IMR-90 (cell line): ENCODE results near the gene UBN1. TPM values are rescaled to one million over a fixed set of nuclear protein-coding genes. Genes with fewer than 3 reads are reported as not detected.

Experiments
- ATAC-seq: fragments of 200-7000 bp; cut with Tn5 transposase; 2 replicates; pipeline ENCODE4 v1.9.1; 2020; ENCODE audit warnings: low read depth, mild to moderate bottlenecking, moderate library complexity
- BruUV-seq: library from RNA; stranded (reverse); fragments of 400-500 nt; replicated peaks from 2 replicates; lab custom pipeline; 2021; lab: Mats Ljungman, UMichigan
- CTCF ChIA-PET: fragments of 300-600 bp; formaldehyde crosslinking; extraction: SDS; loops from one replicate; lab custom pipeline; 2021; ENCODE audit warnings: antibody characterized with exemption; lab: Yijun Ruan, JAX
- POLR2A ChIA-PET: fragments of 300-600 bp; sonication (Branson Sonifier 250); formaldehyde crosslinking; loops from one replicate; lab custom pipeline; 2022; ENCODE audit warnings: antibody characterized with exemption; ENCODE audit not compliant: unreplicated experiment; lab: Charles Lee
- DNase-seq: peaks from one replicate; pipeline ENCODE4 v3.0.0; 2013
- H2AFZ ChIP-seq: replicated peaks from 2 replicates; pipeline ENCODE3; 2013; ENCODE audit warnings: low read length, mild to moderate bottlenecking; ENCODE audit not compliant: poor library complexity
- H2AK5ac ChIP-seq: 2 replicates; pipeline ENCODE4 v1.6.1; 2013; ENCODE audit warnings: low read depth, low read length, inconsistent platforms
- H2AK9ac ChIP-seq: replicated peaks from 2 replicates; pipeline ENCODE3; 2013; ENCODE audit warnings: mild to moderate bottlenecking, low read depth, low read length, moderate library complexity; ENCODE audit not compliant: poor library complexity
- H2BK120ac ChIP-seq: 2 replicates; pipeline ENCODE4 v1.6.1; 2013; ENCODE audit warnings: low read depth, low read length, inconsistent platforms
- H2BK15ac ChIP-seq: 3 replicates; pipeline ENCODE4 v1.6.1; 2013; ENCODE audit warnings: low read depth, low read length, inconsistent platforms
- H2BK20ac ChIP-seq: 2 replicates; pipeline ENCODE4 v1.6.1; 2013; ENCODE audit warnings: low read depth, mild to moderate bottlenecking, inconsistent platforms, low read length, moderate library complexity
- H2BK5ac ChIP-seq: 2 replicates; pipeline ENCODE4 v1.6.1; 2013; ENCODE audit warnings: mild to moderate bottlenecking, low read depth, low read length, inconsistent platforms; ENCODE audit not compliant: poor library complexity, severe bottlenecking
- H3K14ac ChIP-seq: replicated peaks from 2 replicates; pipeline ENCODE4 v1.6.1; 2013; ENCODE audit warnings: low read depth, low read length, inconsistent platforms
- H3K18ac ChIP-seq: 2 replicates; pipeline ENCODE4 v1.6.1; 2013; ENCODE audit warnings: low read depth, low read length, control low read depth
- H3K23ac ChIP-seq: 2 replicates; pipeline ENCODE4 v1.6.1; 2013; ENCODE audit warnings: low read depth, low read length, inconsistent platforms
- H3K27ac ChIP-seq: 2 replicates; pipeline ENCODE4 v1.5.1; 2013; ENCODE audit warnings: mild to moderate bottlenecking, control low read depth, low read length; ENCODE audit not compliant: insufficient read depth
- H3K27me3 ChIP-seq: 2 replicates; pipeline ENCODE4 v1.6.1; 2013; ENCODE audit warnings: low read length; ENCODE audit not compliant: control insufficient read depth, insufficient read depth
- H3K36me3 ChIP-seq: 2 replicates; pipeline ENCODE4 v1.6.1; 2013; ENCODE audit warnings: low read length, mixed read lengths; ENCODE audit not compliant: control insufficient read depth, insufficient read depth
- H3K4ac ChIP-seq: 2 replicates; pipeline ENCODE4 v1.6.1; 2013; ENCODE audit warnings: low read depth, low read length, inconsistent platforms
- H3K4me1 ChIP-seq: 2 replicates; pipeline ENCODE4 v1.6.1; 2013; ENCODE audit warnings: low read length, mixed read lengths; ENCODE audit not compliant: control insufficient read depth, insufficient read depth
- H3K4me2 ChIP-seq: 2 replicates; pipeline ENCODE4 v1.6.1; 2013; ENCODE audit warnings: low read depth, mild to moderate bottlenecking, control low read depth, low read length, moderate library complexity
- H3K4me3 ChIP-seq: 2 replicates; pipeline ENCODE4 v1.5.1; 2013; ENCODE audit warnings: low read depth, mild to moderate bottlenecking, control low read depth, low read length, moderate library complexity; ENCODE audit not compliant: insufficient read depth
- H3K56ac ChIP-seq: 2 replicates; pipeline ENCODE4 v1.6.1; 2013; ENCODE audit warnings: low read length, inconsistent platforms; ENCODE audit not compliant: insufficient read depth; ENCODE audit errors: extremely low read depth
- H3K79me1 ChIP-seq, 2 experiments: 2 replicates each; pipeline ENCODE4 v1.6.1; 2013; ENCODE audit warnings: low read length in 2 of 2, inconsistent platforms in 1 of 2, low read depth in 1 of 2
- H3K9ac ChIP-seq: 2 replicates; pipeline ENCODE4 v1.6.1; 2013; ENCODE audit warnings: low read depth, low read length, control low read depth
- H3K9me1 ChIP-seq: 2 replicates; pipeline ENCODE4 v1.6.1; 2013; ENCODE audit warnings: low read length, inconsistent platforms; ENCODE audit not compliant: insufficient read depth
- H3K9me3 ChIP-seq: 2 replicates; pipeline ENCODE4 v1.6.1; 2013; ENCODE audit warnings: low read length; ENCODE audit not compliant: control insufficient read depth, insufficient read depth
- H4K20me1 ChIP-seq: 2 replicates; pipeline ENCODE4 v1.6.1; 2013; ENCODE audit warnings: low read length, inconsistent platforms; ENCODE audit not compliant: insufficient read depth
- H4K5ac ChIP-seq: 2 replicates; pipeline ENCODE4 v1.6.1; 2013; ENCODE audit warnings: mild to moderate bottlenecking, low read depth, low read length, control low read depth
- H4K8ac ChIP-seq, 2 experiments: 2 replicates each; pipeline ENCODE4 v1.6.1; 2013; ENCODE audit warnings: low read depth in 2 of 2, low read length in 2 of 2, control low read depth in 1 of 2, inconsistent platforms in 1 of 2
- H4K91ac ChIP-seq: 2 replicates; pipeline ENCODE4 v1.6.1; 2013; ENCODE audit warnings: low read depth, low read length, inconsistent platforms; ENCODE audit not compliant: insufficient read depth
- FOS ChIP-seq: fragments of 150-350 bp; IDR thresholded peaks from 2 replicates; pipeline ENCODE4 v1.6.1; 2016; ENCODE audit warnings: low read depth, low read length
- MXI1 ChIP-seq: IDR thresholded peaks from 2 replicates; pipeline ENCODE4 v1.6.1; 2012; ENCODE audit warnings: low read depth, mild to moderate bottlenecking, low read length, moderate library complexity, borderline replicate concordance
- WGBS, 2 experiments: methylation state at CpG; one replicate each; pipeline versions ENCODE4 v1.1.5 to v1.1.7; 2013; ENCODE audit warnings: missing lambda C conversion rate in 2 of 2; ENCODE audit not compliant: insufficient read length in 1 of 2; ENCODE audit errors: extremely low coverage in 2 of 2; 5-methylcytosine and 5-hydroxymethylcytosine counted together
- dilution Hi-C: fragments of 300-500 bp; cut with HindIII; formaldehyde crosslinking; loops from one replicate; pipeline ENCODE4 v1.14.3; 2018; ENCODE audit warnings: low sequenced_read_pairs; ENCODE audit not compliant: unreplicated experiment
- in situ Hi-C: fragments of 300-500 bp; cut with MboI; formaldehyde crosslinking; loops from 3 replicates; pipeline ENCODE4 v1.14.3; 2019; ENCODE audit warnings: low sequenced_read_pairs, inconsistent platforms, mixed read lengths
- intact Hi-C: fragments of 100-400 bp; cut with micrococcal nuclease; formaldehyde crosslinking; loops from 2 replicates; pipeline ENCODE4 v1.10.0; 2022
- polyA plus RNA-seq, 3 experiments: library from polyadenylated mRNA; depleted of rRNA; stranded (reverse); fragments of >200 nt; gene quantifications; 2 replicates each; pipeline ENCODE4 v1.2.3, GENCODE V29; 2012; ENCODE audit warnings: low replicate concordance in 1 of 3
- total RNA-seq: library from RNA; depleted of rRNA; stranded (reverse); fragments of >200 nt; gene quantifications from 2 replicates; pipeline ENCODE4 v1.2.3, GENCODE V29; 2012

Gene UBN1
- total and polyA plus RNA-seq, 2 of the 4 experiments (the other 2 are of a cell fraction), result 5.7 to 16.3 TPM

- intact Hi-C loops, result loop anchor here (2.0 kb wide), 1 partner anchor 26 kb away; no protein-coding TSS in a partner anchor
- CTCF ChIA-PET, result no interaction called here
- Histone ChIP-seq H3K4ac (no peak overlapping the region), H2AK5ac (no peak overlapping the region), H2BK15ac (no peak overlapping the region), H3K79me1 (no peaks in the 10 kb centered on the region), H3K18ac (no peak overlapping the region), H4K8ac (no peak overlapping the region), H2BK120ac (no peak overlapping the region), H3K4me1 (peaks cover 14% of the 10 kb centered on the region), H4K20me1 (0 out of 2 replicates have a peak, but pooled peaks cover 4% of the 10 kb centered on the region), H4K91ac (no peak overlapping the region), H3K9me1 (no peaks in the 10 kb centered on the region), H3K23ac (no peak overlapping the region), H3K36me3 (no peaks in the 10 kb centered on the region), H3K27me3 (no peaks in the 10 kb centered on the region; the same call in 1 of the 2 replicates), H3K27ac (no peak overlapping the region), H3K4me2 (peak overlapping the region; percentile 39), H2BK20ac (no peak overlapping the region), H3K14ac (no peak overlapping the region), H2AK9ac (no peak overlapping the region), H3K56ac (no peak overlapping the region), H4K5ac (no peak overlapping the region), H3K9ac (no peak overlapping the region), H3K4me3 (no peak overlapping the region), H3K9me3 (no peaks in the 10 kb centered on the region), H2AFZ (no peak overlapping the region), H2BK5ac (peak overlapping the region; percentile 13)
- ATAC-seq (peak; percentile 22), DNase-seq (peak; percentile 74)
- dilution Hi-C loops, result no loop called here
- BruUV-seq, result no TSS peak
- WGBS, 2 experiments, result no CpG with 5 or more reads among the region's 4 CpGs
- TF ChIP-seq MXI1, result no peak
- peak; percentile 59 for TF ChIP-seq FOS
- in situ Hi-C loops, result no loop called here
- POLR2A ChIA-PET, result no interaction called here
Observed at GRCh38 chr16:4917117-4917516, 69.8 kb downstream of the UBN1 start.
